DMS79 treated with DMSO at 0.1 percent for 48 hours (cell line): Measurements from ENCODE around the gene STK38L.
"Not testable (repeated sequence)": the region's sequence is repeated elsewhere in the genome, so short reads cannot be mapped to it uniquely, and the experiment has no call there.

Experiments used
- DNase-seq: peaks from one replicate; lab custom pipeline; 2025; lab: John Stamatoyannopoulos, UW

STK38L gene

GRCh38 chr12:27226407-27226929, 17.6 kb upstream of the STK38L start:
- DNase-seq, result peak; percentile 84

GRCh38 chr12:27229367-27229766, 14.7 kb upstream of the STK38L start:
- DNase-seq, result no peak

GRCh38 chr12:27231374-27231773, 12.7 kb upstream of the STK38L start:
- not testable (repeated sequence) for DNase-seq

GRCh38 chr12:27233814-27234213, 10.3 kb upstream of the STK38L start:
- DNase-seq, result no peak

GRCh38 chr12:27236498-27236897, 7.6 kb upstream of the STK38L start:
- DNase-seq, result no peak

- DNase-seq, result no peak
These were observed 6.0 kb upstream of the STK38L start for GRCh38 chr12:27237790-27238771.

GRCh38 chr12:27243006-27243405, 1.1 kb upstream of the STK38L start:
- DNase-seq, result no peak

- DNase-seq, result no peak
These were observed 803 bp downstream of the STK38L start for GRCh38 chr12:27244689-27245488.

- DNase-seq, result no peak
These were observed 2.1 kb downstream of the STK38L start for GRCh38 chr12:27246141-27246540.

- DNase-seq, result no peak
These were observed 2.7 kb downstream of the STK38L start for GRCh38 chr12:27246774-27247173.

- no peak for DNase-seq
These were observed 8.8 kb downstream of the STK38L start for GRCh38 chr12:27252934-27253333.

GRCh38 chr12:27253347-27253746, 9.3 kb downstream of the STK38L start:
- DNase-seq, result no peak

GRCh38 chr12:27255806-27256205, 11.7 kb downstream of the STK38L start:
- no peak for DNase-seq

- no peak for DNase-seq
These were observed 13.2 kb downstream of the STK38L start for GRCh38 chr12:27257104-27257843.

- DNase-seq, result no peak
These were observed 16.7 kb downstream of the STK38L start for GRCh38 chr12:27260746-27261145.

- no peak for DNase-seq
These were observed 17.8 kb downstream of the STK38L start for GRCh38 chr12:27261866-27262265.

- DNase-seq, result no peak
These were observed 26.1 kb downstream of the STK38L start for GRCh38 chr12:27270148-27270547.

GRCh38 chr12:27271206-27271605, 27.1 kb downstream of the STK38L start:
- no peak for DNase-seq

- DNase-seq, result peak; percentile 43
These were observed 28.4 kb downstream of the STK38L start for GRCh38 chr12:27272373-27273028.

GRCh38 chr12:27273114-27273513, 29.0 kb downstream of the STK38L start:
- DNase-seq, result no peak

- DNase-seq, result no peak
These were observed 30.6 kb downstream of the STK38L start for GRCh38 chr12:27274706-27275105.
